ENCODE measurements around the gene HGD. TPM values are rescaled to one million over a fixed set of nuclear protein-coding genes. Genes with fewer than 3 reads are reported as not detected.

Gene HGD, protein sequence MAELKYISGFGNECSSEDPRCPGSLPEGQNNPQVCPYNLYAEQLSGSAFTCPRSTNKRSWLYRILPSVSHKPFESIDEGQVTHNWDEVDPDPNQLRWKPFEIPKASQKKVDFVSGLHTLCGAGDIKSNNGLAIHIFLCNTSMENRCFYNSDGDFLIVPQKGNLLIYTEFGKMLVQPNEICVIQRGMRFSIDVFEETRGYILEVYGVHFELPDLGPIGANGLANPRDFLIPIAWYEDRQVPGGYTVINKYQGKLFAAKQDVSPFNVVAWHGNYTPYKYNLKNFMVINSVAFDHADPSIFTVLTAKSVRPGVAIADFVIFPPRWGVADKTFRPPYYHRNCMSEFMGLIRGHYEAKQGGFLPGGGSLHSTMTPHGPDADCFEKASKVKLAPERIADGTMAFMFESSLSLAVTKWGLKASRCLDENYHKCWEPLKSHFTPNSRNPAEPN
- 0.20 TPM in 1 of 2 replicates, not detected in the other for total RNA-seq

DNA sequence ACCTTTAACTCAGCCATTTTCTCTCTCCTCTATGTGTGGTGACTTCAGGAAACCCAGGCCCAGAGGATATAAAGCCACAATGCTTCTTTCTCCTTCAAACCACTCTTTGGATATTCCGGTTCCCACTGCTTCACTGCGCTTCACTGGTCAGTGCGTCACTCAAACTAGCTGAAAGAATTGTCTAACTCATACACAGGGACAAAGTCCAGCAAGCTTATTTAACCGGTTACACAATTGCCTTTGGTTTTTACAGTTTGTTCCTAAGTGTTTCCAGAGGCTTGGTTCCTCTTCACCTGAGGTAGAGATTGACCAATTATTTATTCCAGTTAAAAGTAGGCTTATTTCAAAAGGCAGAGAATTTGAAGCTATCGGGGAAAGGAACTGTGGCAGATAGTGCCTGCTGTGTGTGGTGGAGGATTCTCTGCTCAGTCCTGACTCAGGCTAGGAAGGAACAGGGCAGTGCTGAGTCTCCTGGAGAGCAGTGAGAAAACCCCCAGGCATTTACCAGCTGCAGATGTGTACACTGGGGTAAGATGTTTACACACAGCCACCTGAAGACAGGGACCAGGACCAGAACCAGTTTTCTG is at the start of gene HGD:
TSS of gene HGD (minus strand) at position 145 of the 587 bp plus-strand sequence. CDS start at position 17, 128 bp downstream.

DNA sequence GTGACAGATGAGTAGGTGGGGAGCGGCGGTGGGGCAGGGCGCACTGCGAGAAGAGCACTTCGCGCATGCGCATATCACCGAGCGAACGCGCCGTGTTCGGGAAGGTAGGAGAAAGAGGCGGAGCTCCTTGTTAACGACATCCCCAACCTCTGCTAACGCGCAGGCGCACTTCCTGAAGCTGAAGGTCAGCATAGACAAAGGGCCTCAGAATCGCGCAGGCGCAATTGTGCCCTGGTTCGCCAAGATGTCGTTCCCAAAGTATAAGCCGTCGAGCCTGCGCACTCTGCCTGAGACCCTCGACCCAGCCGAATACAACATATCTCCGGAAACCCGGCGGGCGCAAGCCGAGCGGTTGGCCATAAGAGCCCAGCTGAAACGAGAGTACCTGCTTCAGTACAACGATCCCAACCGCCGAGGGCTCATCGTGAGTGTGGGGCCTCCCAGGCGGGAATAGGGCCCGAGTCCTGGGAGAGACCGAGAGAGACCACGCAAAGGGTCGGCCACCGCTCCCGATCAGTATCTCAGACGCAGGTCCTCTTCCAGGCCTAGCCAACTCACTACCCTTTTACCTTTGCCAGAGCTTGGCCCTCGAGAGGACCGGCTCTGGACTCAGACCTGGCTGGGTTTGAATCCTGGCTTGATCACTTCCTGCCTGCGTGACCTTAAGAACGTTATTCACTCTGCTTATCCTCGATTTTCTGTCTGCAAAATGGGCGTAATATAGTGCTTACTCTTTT is 85.8 kb downstream of the HGD start, which contains the start of gene NDUFB4:
TSS of gene NDUFB4 (plus strand) at position 221 of the 737 bp plus-strand sequence. CDS start at position 245, 24 bp downstream.

Small RNA genes within 50 kb of the gene (small RNA-seq; reads per million reads assigned to genes)
- not detected for gene MTCO1P29
- gene MTCO2P29 = not detected

Other genes starting within 250 kb of the HGD start
- gene FSTL1, start 231.2 kb downstream of the HGD start, total RNA-seq = 920 and 1,034 TPM in 2 replicates
- gene NDUFB4, start 85.9 kb downstream of the HGD start, total RNA-seq = 30.9 and 33.1 TPM in 2 replicates
- 12.5 and 14.7 TPM in 2 replicates for gene RABL3, start 60.3 kb upstream of the HGD start, total RNA-seq
- 10.3 and 11.9 TPM in 2 replicates for gene GTF2E1, start 60.5 kb upstream of the HGD start, total RNA-seq
- gene STXBP5L, start 226.0 kb upstream of the HGD start, total RNA-seq = not detected in 2 replicates

All from subcutaneous preadipocyte (primary cell).